HG03575 (cell line): ENCODE data around the gene BAIAP2L2.

Experiments
- ATAC-seq: cut with Tn5 transposase; IDR thresholded peaks from one replicate; pipeline ENCODE4 v1.9.1; 2021; ENCODE audit not compliant: unreplicated experiment, insufficient number of reproducible peaks, low FRiP score; ENCODE audit errors: extremely low read depth

BAIAP2L2 gene

DNA sequence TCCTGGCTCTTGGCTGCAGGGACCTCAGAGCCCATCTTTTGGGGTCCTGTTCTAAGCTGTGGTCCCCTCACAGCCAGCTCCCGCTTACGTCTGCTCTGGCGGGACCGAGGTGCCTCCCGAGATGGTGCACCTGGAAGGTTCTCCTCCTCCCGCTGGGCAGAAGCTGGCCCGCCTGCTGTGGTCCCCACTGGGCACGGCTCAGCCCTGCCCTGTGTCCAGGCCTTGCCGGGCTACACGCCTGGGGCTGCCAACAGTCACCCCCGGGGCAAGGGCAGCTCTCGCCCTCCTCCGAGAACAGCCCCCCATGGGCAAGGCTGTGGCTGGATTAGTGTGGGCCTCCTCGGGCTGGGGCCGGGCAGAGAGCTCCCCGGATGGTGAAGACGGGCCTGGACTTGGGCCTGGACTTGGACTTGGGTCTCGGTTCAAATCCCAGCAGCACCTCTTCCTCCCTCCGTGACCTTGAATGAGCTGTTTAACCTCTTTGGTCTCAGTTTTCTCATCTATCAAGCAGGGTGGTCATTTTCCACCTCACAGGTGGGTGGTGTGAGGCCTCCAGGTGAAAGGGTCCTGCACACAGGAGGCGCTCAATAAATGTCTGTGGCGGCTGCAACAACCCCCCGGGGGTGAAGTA lies 998 bp downstream of the BAIAP2L2 start:
- ATAC-seq = no peak

GRCh38 chr22:38108561-38109319 lies 1.7 kb downstream of the BAIAP2L2 start:
- no peak for ATAC-seq

DNA sequence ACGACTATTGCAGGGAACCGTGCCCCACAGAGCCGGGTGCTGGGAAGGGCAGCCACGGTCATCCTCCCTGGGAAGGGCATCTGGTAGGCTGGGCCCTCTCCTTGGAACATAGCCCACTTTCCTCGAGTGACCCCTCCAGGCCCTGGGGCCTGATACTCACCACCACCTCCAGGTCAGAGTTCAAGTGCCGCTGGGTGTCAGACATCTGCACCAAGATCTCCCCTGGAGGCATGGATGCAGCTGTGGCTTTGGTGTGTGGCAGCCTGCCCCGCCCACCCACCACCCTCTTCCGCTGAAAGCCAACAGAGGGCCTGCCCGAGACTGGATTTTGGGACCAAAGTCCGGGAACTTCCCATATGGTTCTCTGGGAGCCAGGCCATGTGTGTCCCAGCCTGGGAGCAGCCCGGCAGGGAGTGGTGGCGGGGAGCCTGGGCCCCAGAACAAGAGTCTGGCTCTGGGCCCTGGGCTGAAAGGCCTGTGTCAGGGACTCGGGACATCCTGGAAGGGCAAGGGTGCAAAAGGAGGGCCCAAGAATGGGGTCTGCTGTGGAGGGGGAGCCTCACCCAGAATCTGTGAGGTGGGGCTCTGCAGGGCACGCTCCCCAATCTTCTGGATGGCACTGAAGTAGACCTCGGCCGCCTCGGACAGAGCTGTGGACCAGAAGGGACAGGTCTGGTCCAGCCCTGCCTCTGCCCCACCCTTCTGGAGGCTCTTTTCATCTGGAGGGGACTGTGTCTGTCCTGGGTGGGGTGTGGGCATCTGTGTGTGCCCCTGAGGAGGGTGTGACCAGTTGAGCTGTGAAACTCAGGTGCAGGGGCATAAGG lies 2.6 kb downstream of the BAIAP2L2 start:
- no peak for ATAC-seq

DNA sequence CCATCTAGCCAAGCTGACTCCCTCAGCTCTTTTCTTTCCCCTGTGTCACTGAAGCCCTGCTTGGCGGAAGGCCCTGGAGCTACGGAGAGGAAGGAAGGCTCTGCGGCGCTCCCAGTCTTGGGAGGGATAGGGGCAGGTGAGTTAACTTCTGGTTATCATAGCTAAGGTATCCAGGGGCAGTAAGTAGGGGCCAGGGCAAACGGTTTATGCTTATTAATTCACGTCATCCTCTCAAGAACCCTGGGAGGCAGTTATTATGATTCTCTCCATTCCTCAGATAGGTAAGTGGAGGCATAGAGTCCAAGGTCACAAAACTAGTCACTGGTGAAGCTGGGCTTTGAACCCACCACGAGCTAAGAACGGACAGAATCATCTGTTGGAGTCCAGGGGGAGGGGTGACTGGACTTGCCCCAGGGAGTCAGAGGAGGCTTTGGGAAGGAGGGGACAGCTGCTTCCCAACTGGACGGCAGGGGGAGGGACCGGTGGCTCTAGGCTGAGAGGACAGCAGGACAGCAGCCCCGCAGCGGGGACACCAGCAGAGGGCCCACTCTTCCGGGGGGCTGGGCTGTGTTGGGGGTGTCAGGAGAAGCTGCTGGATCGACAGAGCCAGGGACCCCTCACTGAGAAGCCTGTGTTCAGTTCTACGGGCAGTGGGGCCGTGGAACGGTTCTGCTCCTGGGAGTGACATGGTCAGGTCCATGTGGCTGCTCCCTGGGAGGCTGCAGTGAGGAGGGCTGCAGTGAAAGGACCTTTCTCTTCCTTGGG lies 3.5 kb downstream of the BAIAP2L2 start:
- no peak for ATAC-seq

GRCh38 chr22:38104084-38104483 lies 6.4 kb downstream of the BAIAP2L2 start:
- ATAC-seq = no peak

DNA sequence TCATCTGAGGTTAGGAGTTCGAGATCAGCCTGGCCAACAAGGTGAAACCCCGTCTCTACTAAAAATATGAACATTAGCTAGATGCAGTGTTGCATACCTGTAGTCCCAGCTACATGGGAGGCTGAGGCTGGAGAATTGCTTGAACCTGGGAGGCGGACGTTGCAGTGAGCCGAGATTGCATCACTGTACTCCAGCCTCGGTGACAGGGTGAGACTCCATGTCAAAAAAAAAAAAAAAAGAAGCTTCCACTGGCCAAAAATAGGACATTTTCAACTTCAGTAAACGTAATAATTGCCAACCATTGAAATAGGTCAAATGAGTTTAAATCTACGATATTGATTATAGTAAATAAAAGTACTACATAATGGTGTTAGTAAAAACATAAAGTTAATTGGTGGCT lies 6.8 kb downstream of the BAIAP2L2 start:
- no peak for ATAC-seq

DNA sequence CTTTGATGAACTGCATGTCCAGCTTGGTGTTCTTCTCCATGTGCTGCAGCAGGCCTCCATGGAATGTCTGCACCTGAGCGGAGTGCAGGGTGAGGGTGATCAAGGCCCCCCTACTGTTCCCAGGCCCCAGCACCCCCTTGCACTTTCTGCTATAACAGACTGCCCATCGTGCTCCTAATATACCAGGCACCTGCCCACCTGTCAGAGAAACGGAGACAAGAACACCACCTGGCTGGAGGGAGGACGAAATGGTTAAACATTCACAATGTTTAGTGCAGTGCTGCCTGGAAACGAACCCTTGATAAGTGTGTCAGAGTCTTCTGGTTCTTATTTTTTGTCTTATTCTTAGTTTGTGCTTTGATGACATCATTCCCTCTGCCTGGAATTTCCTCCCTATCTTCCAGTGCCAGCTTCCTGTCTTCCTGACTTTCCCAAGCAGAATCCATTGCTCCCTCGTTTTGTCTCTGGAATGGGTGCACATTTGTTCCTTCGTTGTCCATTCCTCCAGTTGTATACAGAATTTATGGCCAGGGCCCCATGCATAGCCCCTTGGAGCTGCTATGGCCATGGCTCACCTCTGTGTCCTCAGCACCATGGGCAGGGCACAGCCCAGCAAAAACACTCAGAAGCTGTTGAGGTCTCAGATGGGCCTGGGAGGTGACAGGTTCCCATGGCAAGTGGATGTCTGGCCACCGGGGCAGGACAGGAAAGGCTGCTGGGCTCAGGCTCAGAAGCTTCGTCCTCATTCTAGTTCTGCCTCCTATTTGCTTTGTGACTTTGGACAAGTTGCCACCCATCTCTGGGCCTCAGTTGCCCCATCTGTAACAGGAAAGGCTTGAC lies 11.9 kb downstream of the BAIAP2L2 start:
- no peak for ATAC-seq

GRCh38 chr22:38097557-38098409 lies 12.7 kb downstream of the BAIAP2L2 start:
- no peak for ATAC-seq

DNA sequence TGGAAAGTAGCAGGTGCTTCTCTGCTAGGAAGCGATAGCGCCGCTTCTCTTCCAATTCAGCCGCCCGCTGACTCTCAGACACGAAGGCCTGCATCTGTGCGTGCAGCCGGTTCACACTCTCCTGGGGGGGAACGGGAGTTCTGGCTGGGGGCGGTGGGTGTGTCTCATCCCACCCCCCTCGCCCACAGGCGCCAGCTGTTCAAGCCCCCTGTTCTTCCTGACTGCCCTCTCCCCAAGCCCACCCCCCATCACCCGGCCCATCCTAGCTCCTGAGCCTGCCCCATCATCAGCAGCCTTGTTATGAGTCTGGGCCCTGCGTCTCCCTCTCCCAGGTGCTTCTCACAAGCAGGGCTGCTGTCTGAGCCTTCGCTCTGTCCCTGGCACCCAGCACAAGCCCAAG lies 13.4 kb downstream of the BAIAP2L2 start:
- no peak for ATAC-seq

GRCh38 chr22:38089474-38089851 lies 21.0 kb downstream of the BAIAP2L2 start:
- no peak for ATAC-seq

- ATAC-seq = no peak
These were observed 21.6 kb downstream of the BAIAP2L2 start for GRCh38 chr22:38088629-38089473.

DNA sequence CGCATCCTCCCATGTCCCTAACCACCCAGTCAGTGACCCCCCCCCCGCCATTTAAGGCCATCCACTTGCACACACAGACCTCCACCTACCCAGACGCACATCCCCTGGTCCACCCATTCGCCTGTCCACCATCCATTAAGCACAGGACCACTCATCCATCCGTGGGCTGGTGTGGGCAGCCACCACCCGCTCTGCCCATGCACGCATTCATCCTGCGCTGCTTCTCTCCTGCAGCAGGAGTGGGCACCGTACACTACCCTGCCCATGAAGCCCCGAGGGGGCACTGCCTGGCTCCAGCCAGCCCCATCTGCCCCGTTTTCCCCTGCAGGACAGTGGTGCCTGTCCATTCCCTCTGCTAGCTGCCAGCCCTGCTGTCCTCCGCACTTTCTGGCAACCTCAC lies 22.6 kb downstream of the BAIAP2L2 start:
- ATAC-seq = no peak

- no peak for ATAC-seq
These were observed 23.5 kb downstream of the BAIAP2L2 start for GRCh38 chr22:38086942-38087341.

- ATAC-seq = no peak
These were observed 24.3 kb downstream of the BAIAP2L2 start for GRCh38 chr22:38086001-38086845.

DNA sequence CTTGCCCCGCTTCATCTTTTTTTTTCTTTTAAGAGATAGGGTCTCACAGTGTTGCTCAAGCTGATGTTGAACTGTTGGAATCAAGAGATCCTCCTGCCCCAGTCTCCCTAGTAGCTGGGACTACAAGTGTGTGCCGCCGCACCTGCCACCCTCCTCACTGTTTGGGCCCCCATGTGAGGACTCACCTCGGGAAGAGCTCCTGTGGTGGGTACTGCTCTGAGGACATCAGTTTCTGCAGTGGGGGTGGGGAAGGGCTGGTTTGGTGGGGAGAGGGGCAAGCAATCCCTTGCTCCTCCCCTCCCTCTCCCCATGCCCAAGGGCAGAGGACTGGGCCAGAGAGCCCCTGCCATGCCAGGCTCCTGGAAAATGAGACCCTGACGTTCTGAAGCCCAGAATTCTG lies 25.0 kb downstream of the BAIAP2L2 start:
- no peak for ATAC-seq

- ATAC-seq = no peak
These were observed 25.4 kb downstream of the BAIAP2L2 start for GRCh38 chr22:38085056-38085455.
